Gastrocnemius medialis (tissue), 4 donors: ENCODE results near the gene ELF1. TPM values are rescaled to one million over a fixed set of nuclear protein-coding genes. Genes with fewer than 3 reads are reported as not detected.

Experiments
- ATAC-seq, 2 donors: fragments of 150-250 bp; one replicate each; pipeline ENCODE4 v1.9.1; 2016
- DNase-seq, 2 donors: peaks; one replicate each; pipeline ENCODE4 v3.0.0-alpha.2; 2019
- H3K27ac ChIP-seq, 4 donors: fragments of 200-600 bp; sonication (generic); 1 replicate in 1 of 4; 2 replicates in 3 of 4; pipeline ENCODE4 v1.5.1; 2016 to 2018; ENCODE audit warnings: mild to moderate bottlenecking in 2 of 4, moderate library complexity in 1 of 4
- H3K27me3 ChIP-seq, 3 donors: fragments of 200-600 bp; sonication (generic) in 2 of 3; 1 replicate in 1 of 3; 2 replicates in 2 of 3; pipeline versions ENCODE4 v1.5.1 to v1.6.0; 2016 to 2019; ENCODE audit warnings: mild to moderate bottlenecking in 1 of 3, moderate library complexity in 1 of 3
- H3K36me3 ChIP-seq, 2 donors: fragments of 200-600 bp; sonication (generic) in 1 of 2; one replicate each; pipeline ENCODE4 v1.5.1; 2017 to 2018
- H3K4me1 ChIP-seq, 2 donors: fragments of 200-600 bp; sonication (generic) in 1 of 2; one replicate each; pipeline ENCODE4 v1.5.1; 2016 to 2017; ENCODE audit warnings: mild to moderate bottlenecking in 2 of 2
- H3K4me3 ChIP-seq, 4 donors: fragments of 200-600 bp; sonication (generic) in 3 of 4; 1 replicate in 1 of 4; 2 replicates in 3 of 4; pipeline ENCODE4 v1.5.1; 2016 to 2019; ENCODE audit warnings: mild to moderate bottlenecking in 2 of 4
- H3K9me3 ChIP-seq, 3 donors: fragments of 200-600 bp; sonication (generic) in 2 of 3; 1 replicate in 1 of 3; 2 replicates in 2 of 3; pipeline ENCODE4 v1.5.1; 2016 to 2019
- POLR2A ChIP-seq, 2 donors: fragments of 450-650 bp; IDR thresholded peaks; one replicate each; pipeline ENCODE4 v1.6.1; 2017; ENCODE audit warnings: antibody characterized with exemption in 2 of 2, mild to moderate bottlenecking in 2 of 2, moderate library complexity in 2 of 2
- in situ Hi-C, 4 donors: fragments of 200-750 bp; cut with MboI; loops; one replicate each; pipeline versions ENCODE4 v1.15.0 to v1.8.0; 2017; ENCODE audit warnings: low sequenced_read_pairs in 4 of 4
- intact Hi-C: fragments of 100-400 bp; cut with DNase I; formaldehyde crosslinking; loops from one replicate; pipeline ENCODE4 v1.15.1; 2023; ENCODE audit warnings: low total_unique reads
- total RNA-seq, 4 donors: library from RNA; depleted of rRNA; stranded (reverse); fragments of >200 nt; gene quantifications; one replicate each; pipeline versions ENCODE4 v1.1.0 to v1.2.3, GENCODE V29; 2016
- TF ChIP-seq, protein P1 (sequence below), 5 experiments: fragments of 450-650 bp in 3 of 5; fragments of 200-600 bp in 2 of 5; sonication (generic) in 2 of 5; IDR thresholded peaks in 4 of 5; conservative IDR thresholded peaks in 1 of 5; 1 replicate in 4 of 5; 2 replicates in 1 of 5; pipeline ENCODE4 v1.5.1; 2016 to 2019; ENCODE audit warnings: antibody characterized with exemption in 5 of 5, mild to moderate bottlenecking in 3 of 5, moderate library complexity in 3 of 5

ELF1 gene
- total RNA-seq, 4 donors from 2014 or later = 24.8 to 48.7 (median 33.7) TPM

DNA sequence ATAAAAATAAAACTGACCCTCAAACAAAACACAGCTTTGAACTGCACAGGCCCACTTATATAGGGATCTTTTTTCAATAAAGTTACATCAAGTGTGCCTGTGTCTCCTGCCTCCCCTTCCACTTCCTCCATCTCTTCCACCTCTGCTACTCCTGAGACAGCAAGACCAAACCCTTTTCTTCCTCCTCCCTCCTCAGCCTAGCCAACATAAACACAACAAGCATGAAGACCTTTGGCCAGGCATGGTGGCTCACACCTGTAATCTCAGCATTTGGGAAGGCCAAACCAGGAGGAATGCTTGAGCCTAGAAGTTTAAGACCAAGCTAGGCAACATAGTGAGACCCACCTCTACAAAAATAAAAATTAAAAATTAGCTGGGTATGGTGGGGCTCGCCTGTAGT is 72.6 kb downstream of the ELF1 start:
- no peak for ATAC-seq

DNA sequence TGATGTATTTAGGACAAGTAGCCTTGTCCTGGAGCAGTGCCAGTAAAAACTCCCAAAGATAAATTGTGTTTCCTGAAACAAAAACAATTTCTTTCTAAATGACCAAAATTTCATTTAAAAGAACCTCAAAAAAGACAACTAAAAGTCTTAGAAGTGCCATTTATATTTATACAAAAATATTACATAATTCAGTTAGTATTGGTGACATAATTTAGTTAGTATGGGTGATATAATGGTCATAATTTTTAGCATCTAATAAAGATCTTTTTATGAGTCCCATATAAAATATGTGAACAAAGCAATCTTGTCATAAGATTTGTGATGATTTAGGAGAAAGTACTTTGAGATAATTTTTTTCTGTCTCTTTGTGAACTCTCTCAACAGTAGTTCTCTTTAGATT is 76.0 kb downstream of the ELF1 start:
- Histone ChIP-seq H3K9me3 (no peaks in the 10 kb centered on the region), H3K4me1 (no peaks in the 10 kb centered on the region), H3K27me3 (no peaks in the 10 kb centered on the region), H3K4me3 (no peak overlapping the region), H3K36me3 (peaks cover 0 to 55% of the 10 kb centered on the region in 2 donors), H3K27ac (no peak overlapping the region)
- DNase-seq (no peak), ATAC-seq (no peak)
- TF ChIP-seq, protein P1, sequence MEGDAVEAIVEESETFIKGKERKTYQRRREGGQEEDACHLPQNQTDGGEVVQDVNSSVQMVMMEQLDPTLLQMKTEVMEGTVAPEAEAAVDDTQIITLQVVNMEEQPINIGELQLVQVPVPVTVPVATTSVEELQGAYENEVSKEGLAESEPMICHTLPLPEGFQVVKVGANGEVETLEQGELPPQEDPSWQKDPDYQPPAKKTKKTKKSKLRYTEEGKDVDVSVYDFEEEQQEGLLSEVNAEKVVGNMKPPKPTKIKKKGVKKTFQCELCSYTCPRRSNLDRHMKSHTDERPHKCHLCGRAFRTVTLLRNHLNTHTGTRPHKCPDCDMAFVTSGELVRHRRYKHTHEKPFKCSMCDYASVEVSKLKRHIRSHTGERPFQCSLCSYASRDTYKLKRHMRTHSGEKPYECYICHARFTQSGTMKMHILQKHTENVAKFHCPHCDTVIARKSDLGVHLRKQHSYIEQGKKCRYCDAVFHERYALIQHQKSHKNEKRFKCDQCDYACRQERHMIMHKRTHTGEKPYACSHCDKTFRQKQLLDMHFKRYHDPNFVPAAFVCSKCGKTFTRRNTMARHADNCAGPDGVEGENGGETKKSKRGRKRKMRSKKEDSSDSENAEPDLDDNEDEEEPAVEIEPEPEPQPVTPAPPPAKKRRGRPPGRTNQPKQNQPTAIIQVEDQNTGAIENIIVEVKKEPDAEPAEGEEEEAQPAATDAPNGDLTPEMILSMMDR (IDR thresholded peaks at IDR 0.05 in 4 of 5, conservative IDR thresholded peaks at IDR 0.05 in 1 of 5) = no peak
- TF ChIP-seq POLR2A (IDR thresholded peaks at IDR 0.05) = no peak
- intact Hi-C loops = no loop called here
- in situ Hi-C loops = no loop called here

More for the DNA sequence above, 72.6 kb downstream of the ELF1 start:
- intact Hi-C loops = no loop called here
- H3K27me3 ChIP-seq = no peaks in the 10 kb centered on the region
- H3K4me1 ChIP-seq = no peaks in the 10 kb centered on the region
- DNase-seq = no peak
- no peaks in the 10 kb centered on the region for H3K9me3 ChIP-seq
- TF ChIP-seq, protein P1 (IDR thresholded peaks at IDR 0.05 in 4 of 5, conservative IDR thresholded peaks at IDR 0.05 in 1 of 5) = no peak
- no peak for TF ChIP-seq POLR2A (IDR thresholded peaks at IDR 0.05)
- H3K4me3 ChIP-seq = no peak overlapping the region
- H3K36me3 ChIP-seq = peaks cover 2 to 55% of the 10 kb centered on the region in 2 donors
- no peak overlapping the region for H3K27ac ChIP-seq
- in situ Hi-C loops = no loop called here

DNA sequence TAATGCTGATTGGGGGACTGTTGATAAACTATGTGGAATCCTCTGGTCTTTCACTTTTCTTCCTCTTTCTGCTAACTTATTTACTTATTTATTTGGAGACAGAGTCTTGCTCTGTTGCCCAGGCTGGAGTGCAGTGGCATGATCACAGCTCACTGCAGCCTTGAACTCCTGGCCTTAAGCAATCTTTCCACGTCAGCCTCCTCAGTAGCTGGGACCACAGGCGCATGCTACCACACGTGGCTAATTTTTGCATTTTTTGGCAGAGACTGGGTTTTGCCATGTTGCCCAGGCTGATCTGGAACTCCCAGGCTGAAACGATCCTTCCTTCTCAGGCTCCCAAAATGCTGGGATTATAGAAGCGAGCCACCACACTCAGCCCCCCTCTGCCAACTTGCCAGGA is 77.5 kb downstream of the ELF1 start:
- H3K27ac ChIP-seq = no peak overlapping the region
- no peaks in the 10 kb centered on the region for H3K9me3 ChIP-seq
- TF ChIP-seq, protein P1 (IDR thresholded peaks at IDR 0.05 in 4 of 5, conservative IDR thresholded peaks at IDR 0.05 in 1 of 5) = no peak
- DNase-seq (no peak), ATAC-seq (no peak)
- intact Hi-C loops (no loop called here), in situ Hi-C loops (no loop called here)
- H3K36me3 ChIP-seq = peaks cover 0 to 46% of the 10 kb centered on the region in 2 donors
- H3K27me3 ChIP-seq = no peaks in the 10 kb centered on the region
- no peak overlapping the region for H3K4me3 ChIP-seq
- peaks cover 0 to 5% of the 10 kb centered on the region in 2 donors for H3K4me1 ChIP-seq

- no peak for DNase-seq
- intact Hi-C loops = no loop called here
- peaks cover 0 to 46% of the 10 kb centered on the region in 2 donors for H3K36me3 ChIP-seq
- in situ Hi-C loops = no loop called here
- peaks cover 0 to 5% of the 10 kb centered on the region in 2 donors for H3K4me1 ChIP-seq
- H3K27ac ChIP-seq = no peak overlapping the region
- H3K4me3 ChIP-seq = no peak overlapping the region
- TF ChIP-seq, protein P1 (IDR thresholded peaks at IDR 0.05 in 4 of 5, conservative IDR thresholded peaks at IDR 0.05 in 1 of 5) = no peak
- TF ChIP-seq POLR2A (IDR thresholded peaks at IDR 0.05) = no peak
- peak in 1 of 2 donors; percentile 33 for ATAC-seq
- no peaks in the 10 kb centered on the region for H3K9me3 ChIP-seq
- no peaks in the 10 kb centered on the region for H3K27me3 ChIP-seq
These were observed 78.3 kb downstream of the ELF1 start for GRCh38 chr13:40940841-40941240.
